IPS-11a (cell line): ENCODE measurements around the gene CCDC149.
A peak's percentile ranks its signal among the peaks of the same experiment; 100 is the strongest.
"Not testable (repeated sequence)": the region's sequence is repeated elsewhere in the genome, so short reads cannot be mapped to it uniquely, and the experiment has no call there.

Experiments used
- H3K4me3 ChIP-seq: one replicate; pipeline ENCODE4 v1.5.1; 2013; ENCODE audit warnings: low read depth, low read length, control low read depth

The CCDC149 gene

DNA sequence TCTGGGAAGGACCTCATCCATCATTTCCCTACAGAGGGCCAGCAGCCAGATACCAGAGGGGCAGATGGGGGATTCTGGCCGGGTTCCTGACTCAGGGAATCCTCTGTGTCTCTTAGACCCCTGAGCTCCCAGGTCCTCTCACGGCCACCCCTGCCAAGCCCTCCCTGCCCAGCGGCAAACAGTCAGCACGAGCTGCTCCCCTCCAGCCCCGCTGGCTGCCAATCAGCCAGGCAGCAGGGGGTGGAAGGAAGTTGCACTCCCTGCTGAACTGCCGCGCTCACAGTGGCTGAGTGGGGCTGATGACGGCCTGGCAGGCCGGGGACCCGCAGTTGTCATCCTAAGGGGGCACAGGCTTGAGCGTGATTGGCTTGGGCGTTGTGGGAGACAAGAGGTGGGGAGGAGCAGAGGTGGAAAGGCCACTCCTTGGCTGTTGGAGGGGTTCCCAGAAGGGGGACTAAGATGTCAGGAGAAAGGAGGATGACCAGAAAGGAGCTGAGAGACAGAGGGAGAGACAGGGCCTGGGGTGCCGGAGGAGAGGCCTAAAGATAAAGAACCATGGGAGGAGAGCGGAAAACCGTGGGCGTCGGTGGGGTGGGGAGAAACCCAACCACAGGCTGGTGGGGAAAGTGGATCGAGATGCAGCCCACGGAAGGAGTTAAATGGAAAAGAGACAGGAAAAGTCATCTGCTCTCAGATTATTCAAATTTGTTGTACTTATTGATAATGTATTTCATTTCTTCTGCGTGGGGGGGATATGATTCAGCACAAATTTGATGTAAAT lies 4.4 kb upstream of the CCDC149 start:
- no peak overlapping the region for H3K4me3 ChIP-seq

DNA sequence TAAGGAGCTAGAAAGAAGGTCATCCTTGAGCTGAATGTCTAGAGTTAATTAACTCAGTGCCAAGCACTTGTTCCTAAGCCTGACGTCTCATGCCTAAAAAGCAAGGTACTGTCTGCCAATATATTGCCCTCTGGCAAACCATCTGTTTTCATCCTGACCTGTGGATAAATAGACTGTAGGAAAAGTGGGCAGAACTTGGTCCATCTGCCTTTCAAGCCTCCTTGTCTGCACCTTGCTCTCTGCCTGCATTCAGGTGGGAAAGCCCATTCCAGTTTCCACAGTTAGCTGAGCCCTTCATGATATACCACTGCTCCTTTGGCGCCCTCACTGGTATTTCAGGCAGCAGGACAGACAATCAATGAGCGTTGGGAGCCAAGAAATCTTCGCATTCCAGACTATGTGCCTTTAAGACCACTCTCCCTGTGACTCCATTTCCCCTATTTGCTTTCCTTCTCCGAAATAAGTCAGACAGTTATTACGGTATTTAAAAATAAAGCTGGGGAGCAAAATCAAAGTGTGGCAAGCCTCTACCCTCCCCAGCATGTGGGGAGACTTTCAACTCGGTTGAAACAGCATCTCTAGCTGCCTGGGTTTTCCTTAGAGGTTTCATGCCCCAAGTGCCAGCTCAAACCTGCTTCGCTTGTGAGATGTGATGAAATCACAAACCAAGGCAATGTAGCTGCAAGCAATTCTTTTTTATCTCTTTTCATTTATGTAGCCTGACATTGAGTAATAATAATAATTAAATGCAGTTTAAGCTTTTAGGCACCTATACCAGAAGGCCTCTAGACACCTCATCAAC lies 2.5 kb upstream of the CCDC149 start:
- H3K4me3 ChIP-seq = no peak overlapping the region

DNA sequence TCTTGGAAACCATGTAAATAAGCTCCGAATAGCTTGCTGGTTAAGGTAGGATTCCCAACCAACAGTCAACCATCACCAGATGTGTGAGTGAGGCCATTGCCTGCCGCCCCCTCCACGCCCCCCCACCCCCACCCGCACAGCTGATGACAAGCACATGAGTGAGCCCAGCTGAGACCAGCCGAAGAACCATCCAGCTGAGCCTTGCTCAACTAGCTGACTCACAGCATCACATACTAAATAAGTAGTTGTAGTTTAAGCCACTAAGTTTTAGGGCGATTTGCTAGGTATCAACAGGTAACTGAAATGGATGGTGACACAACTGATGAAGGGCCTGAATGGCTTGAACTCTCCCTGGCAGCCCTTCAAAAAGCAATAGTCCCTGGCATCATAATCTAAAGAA lies 1.6 kb upstream of the CCDC149 start:
- no peak overlapping the region for H3K4me3 ChIP-seq

DNA sequence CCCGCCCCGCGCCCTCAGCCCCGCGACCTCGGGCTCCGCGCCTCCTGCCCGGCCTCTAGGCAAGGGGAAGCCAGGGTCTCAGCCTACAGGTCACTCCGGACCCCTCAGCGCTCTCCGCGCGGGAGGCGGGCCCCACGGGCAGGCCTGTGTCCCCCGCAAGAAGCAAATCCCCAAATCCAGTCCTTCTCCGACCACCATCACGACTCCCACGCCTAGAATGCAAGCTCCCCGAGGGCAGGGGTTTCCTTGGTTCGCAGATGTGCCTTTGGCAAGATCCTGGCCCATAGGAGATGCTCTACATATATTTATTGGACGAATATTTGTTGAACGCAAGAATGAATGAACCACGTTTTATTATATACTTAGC lies 260 bp upstream of the CCDC149 start:
- peak overlapping the region; percentile 30 for H3K4me3 ChIP-seq

DNA sequence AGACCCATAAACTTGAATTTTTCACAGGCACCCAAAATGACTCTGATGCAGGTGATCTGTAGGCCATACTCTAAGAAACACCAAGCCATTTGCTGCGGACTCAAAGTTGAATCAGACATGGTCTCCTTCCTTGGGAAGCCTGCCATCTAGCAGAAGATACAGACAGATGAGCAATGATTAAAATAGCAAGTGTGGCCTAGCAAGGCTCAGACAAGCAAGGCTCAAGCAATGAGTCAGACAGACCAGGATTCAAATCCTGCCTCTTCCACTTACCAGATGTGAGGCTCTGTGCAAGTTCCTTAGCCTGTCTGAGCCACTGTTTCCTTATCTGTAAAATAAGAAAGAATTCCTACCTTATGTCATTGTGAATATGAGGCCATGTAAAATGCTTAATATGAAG lies 2.3 kb downstream of the CCDC149 start:
- H3K4me3 ChIP-seq = no peak overlapping the region

DNA sequence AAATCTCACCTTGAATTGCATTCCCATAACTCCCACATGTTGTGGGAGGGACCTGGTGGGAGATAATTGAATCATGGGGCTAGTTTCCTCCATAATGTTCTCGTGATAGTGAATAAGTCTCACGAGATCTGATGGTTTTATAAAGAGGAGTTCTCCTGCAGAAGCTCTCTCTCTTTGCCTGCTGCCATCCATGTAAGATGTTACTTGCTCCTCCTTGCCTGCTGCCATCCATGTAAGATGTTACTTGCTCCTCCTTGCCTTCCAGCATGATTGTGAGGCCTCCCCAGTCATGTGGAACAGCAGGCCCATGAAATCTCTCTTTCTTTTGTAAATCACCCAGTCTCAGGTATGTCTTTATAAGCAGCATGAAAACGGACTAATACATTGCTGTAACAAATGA lies 3.2 kb downstream of the CCDC149 start:
- H3K4me3 ChIP-seq = not testable (repeated sequence)

DNA sequence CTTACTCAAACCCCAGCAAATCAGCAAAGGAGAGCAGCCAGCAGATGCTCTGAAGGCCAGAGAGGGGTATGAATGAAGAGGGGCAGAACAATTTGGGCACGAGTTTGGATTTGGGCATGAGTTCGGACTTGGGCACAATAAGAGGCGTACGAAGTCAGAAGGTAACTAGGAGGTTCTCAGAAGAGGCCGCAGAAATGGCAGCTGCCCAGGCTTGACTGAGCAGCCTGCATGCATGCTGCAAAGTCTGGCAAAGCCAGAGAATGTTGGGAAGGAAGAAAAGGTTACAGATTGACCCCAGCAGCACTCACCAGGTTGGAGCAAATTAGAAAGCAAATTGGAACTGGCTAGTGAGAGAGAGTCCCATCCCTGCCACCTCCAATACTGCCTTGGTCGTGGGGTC lies 15.2 kb downstream of the CCDC149 start:
- H3K4me3 ChIP-seq = no peak overlapping the region

DNA sequence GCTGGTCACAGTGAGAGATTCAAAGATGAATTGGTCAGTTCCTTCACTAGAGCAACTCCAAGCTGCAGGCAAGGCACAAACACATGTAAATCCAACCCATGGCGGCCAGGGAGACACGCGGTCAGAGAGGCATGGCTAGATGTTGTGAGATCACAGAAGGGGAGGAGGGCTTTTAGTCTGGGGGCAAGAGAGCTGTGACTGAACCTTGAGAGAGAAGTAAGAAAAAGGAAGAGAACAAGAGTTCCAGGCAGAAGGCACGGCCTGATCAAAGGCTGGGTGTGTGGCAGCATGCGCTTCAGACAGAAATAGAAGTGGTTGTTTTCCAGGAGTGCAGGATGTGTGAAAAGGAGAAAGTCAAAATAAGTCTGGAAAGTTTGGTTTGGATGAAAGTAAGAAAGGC lies 15.9 kb downstream of the CCDC149 start:
- no peak overlapping the region for H3K4me3 ChIP-seq

DNA sequence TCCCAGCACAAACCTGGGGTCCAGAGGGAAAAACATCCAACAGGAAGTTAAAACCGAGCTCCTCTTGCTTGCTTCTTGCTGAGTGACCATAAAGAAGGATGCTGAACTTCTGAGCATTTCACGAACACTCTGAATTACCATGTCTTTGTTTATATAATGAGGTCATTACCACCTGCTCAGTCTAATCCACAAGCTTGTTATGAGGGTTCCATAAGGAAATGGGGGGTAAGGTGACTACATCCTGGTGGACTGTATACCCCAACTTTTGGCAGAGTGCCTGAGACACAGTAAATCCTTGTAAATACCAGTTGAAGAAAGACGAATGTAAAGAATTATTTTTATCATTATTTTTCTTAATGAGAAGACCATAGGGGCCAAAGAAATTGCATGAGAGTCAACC lies 16.8 kb downstream of the CCDC149 start:
- H3K4me3 ChIP-seq = no peak overlapping the region

DNA sequence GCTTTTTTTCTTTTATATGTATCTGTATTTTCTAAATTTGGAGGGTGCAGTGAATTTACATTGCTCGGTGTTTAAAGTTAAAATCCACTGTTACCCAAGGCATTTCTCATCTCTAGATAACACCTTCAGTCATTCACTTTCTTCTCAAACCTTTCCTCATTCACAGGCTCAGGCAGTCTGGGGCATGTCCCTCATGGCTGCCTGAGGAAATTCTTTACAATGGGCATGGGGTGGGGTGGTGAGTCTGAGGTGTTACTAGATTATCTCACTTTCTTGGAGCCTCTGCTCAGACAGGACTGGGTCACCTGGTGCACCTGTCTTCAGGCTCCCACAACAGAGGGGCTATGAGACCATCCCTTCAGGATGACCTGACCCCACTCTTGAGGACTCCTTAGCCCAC lies 17.4 kb downstream of the CCDC149 start:
- H3K4me3 ChIP-seq = no peak overlapping the region

DNA sequence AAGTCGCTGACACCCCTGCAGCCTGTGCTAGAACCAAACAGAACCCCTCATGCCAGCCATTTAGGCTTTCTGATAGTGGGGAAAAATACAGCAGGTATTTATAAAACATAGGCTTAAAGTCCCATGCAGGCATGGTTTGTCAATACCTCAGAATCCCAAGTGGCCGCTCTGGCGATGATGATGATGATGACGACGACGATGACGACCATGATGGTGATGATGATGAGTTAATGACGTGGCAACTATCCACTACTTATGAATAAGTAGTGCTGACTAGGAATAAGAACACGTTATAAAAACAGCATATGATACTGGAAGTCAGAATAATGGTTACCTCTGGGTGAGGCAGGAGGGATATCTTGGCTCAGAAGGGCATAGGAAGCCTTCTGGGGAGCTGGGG lies 18.0 kb downstream of the CCDC149 start:
- no peak overlapping the region for H3K4me3 ChIP-seq

DNA sequence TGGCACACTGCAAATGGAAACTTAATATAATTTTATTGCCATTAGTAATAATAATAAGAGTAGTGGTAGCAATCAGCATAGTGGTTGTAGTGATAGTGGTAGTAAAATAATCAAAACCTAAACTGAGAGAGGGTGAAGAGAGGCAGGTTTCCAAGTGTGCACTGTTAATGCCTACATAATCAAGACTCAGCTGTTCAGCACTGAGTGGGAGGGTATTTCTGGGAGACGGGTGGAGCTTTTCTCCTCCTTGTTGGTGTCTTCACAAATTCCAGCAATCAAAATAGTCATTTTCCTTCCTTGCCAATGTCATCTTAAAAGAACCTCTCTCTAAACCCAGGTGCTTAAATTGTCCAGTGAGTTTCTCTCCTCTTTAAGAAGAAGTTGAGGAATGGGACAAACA lies 18.6 kb downstream of the CCDC149 start:
- H3K4me3 ChIP-seq = no peak overlapping the region

DNA sequence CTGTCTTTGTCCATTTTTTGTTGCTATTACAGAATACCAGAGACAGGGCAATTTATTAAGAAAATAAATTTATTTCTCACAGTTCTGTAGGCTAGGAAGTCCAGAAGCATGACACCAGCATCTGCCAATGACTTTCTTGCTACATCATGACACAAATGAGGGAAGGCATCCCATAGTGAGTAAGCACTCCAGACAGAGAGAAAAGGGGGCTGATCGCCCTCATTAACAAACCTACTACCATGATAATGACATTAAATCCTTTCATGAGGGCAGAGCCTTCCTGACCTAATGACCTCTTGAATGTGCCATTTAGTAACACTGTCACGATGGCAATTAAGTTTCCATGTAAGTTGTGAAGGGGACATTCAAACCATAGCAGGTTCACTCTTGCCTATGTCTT lies 20.1 kb downstream of the CCDC149 start:
- H3K4me3 ChIP-seq = no peak overlapping the region

DNA sequence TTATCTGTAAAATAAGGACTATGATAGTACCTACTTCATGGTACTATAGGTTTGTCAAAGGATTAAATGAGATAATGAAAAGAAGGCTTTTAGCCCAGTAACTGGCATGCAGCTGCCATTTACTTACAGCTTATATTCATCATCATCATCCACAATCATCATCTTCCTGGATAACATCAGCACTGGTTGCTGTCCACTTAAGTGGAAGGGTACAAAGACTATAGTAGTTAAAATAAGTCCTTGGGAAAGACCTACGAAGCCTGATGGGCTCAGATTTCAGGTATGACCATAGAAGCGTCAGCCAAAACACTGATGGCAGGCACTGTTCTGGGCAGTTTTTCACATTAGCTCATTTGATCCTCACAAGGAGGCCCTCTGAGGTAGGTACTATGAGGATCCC lies 20.6 kb downstream of the CCDC149 start:
- no peak overlapping the region for H3K4me3 ChIP-seq

DNA sequence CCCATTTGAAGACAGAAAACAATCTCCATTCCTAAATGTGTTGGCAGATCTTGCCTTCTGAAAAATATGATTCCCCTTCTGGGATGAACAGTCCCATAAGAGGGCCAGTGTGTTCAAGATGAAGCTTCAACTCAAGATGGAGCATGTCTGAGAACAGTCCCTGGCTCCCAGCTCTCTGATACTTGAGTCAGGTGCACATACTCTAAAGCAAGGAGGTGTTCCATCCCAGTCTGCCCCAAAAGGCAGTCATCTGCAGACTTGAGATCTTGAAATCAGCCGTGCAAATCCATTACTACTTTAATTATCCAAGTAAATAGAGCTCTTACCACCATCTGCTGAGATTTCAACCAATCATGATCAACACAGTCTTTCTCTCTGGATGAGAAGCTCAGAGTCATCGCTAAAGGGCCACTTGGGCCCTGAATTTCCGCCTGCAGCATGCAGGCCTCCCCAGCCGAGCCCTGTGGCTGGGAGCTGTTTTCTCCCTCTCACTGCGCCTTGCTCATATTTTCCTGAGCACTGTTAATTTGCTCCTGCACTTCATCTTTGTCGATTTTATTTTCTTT lies 22.2 kb downstream of the CCDC149 start:
- no peak overlapping the region for H3K4me3 ChIP-seq

DNA sequence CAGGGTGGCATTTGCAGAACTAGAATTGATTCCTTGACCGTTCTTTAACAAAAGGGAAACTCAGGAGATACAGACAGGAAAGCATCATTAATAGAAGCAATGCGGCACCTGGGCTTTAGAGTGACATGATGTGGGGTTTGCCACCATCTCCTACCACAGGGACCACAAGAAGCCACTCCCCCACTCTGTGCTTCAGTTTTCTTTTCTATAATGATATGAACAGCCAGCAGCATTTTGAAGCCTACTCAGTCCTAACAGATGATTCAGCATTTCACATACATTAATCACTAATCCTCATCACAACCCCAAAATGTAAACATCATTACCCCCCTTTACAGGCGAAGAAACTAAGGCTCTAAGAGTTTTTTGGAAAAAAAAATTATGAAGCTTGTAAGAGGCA lies 22.9 kb downstream of the CCDC149 start:
- H3K4me3 ChIP-seq = no peak overlapping the region

DNA sequence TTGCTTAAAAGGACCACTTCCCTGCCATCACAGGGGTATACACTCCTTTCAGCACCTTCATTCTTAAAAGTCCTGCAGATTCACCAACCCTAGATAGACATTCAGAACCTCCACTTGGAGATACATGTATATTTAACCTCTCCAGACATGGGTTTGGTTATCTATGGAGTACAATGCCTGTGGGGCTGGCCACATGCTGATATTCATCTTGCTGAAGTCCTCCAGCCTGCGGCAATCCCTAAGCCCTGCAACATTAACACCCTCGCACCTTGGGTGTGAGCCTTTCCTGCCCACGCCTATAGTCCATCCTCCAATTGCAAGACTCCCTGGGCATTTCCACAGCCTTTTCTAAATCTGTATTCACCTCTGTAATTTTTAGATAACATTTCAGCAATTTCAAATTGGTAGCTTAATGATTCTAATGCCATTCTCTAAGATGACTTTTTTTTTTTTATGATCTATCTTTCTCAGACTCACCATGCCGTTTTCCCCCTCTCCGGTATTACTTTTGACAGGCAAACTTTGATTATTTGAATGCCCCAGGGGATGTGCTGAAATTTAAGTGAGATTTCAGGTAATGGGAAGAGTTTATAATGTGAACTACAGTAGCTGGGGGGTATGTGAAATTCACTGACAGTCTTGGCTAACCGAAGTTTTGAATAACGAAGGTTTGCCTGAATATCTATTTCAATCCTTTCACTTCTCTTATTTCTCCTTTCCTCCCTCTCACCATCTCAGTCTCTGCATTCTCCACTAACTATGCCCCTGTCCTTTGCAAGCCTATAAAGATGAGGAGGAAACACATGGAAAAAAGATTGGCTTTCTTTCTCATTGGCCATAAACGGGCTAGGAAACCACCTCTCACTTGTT lies 24.1 kb downstream of the CCDC149 start:
- H3K4me3 ChIP-seq = no peak overlapping the region

DNA sequence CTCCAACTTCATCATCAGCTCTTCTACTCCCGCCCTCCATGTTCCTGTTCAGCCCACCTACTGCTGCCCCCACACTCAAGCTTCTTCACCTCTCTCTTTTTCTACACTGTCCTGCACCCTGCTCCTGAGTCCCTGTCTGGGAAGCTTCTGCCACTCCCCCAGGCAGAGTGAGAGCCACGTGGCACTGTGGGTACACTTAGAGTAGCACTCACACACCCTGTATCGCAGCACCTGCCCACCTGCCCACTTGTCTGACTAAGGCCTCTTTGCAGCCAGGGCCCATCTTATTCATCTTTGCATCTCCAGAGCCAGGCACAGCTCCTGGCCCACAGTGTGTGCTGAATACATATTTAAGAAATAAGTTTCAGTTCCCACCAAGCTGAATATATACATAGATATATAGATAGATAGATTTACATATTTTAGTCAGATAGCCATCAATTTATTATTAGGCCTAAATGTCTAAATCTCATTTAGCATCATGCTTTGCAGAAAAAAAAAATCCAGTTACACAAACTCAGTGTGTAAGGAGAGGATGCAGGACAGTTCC lies 24.9 kb downstream of the CCDC149 start:
- no peak overlapping the region for H3K4me3 ChIP-seq

DNA sequence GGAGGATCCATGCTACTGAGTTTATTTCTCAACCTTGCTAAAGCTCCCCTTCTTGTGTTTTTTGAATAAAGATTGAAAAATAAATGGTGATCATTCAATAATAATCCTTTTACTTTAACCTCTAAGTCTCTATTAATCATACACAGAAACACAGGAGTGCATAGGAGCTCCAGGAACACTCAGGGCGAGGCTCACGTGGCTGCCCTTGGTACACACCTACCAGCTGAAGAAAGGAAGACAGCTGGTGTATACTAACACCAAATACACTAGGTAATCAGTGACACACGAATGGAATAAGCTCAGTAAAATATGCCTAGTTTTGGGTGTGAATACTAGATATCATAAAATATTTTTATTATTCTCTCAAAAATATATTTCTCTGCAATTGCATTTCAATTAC lies 26.2 kb downstream of the CCDC149 start:
- H3K4me3 ChIP-seq = no peak overlapping the region

DNA sequence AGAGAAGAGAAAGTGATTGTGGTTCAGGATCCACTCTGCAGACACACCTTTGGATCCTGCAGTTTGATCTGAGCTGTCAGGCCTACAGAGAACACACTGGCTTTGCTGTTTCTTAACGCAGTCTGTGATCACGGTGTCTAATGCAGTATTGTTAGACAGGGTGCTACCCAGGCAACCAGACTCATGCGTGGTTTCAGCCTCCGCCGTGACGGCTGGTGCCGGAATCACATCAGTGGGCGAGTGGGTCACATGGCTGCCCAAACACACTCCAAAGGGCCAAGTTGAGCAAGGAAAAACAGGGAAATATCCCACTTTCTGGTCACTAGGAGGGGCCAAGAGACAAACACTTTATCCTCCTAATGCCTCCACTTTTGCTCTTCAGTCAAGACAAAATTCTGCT lies 27.5 kb downstream of the CCDC149 start:
- H3K4me3 ChIP-seq = no peak overlapping the region

DNA sequence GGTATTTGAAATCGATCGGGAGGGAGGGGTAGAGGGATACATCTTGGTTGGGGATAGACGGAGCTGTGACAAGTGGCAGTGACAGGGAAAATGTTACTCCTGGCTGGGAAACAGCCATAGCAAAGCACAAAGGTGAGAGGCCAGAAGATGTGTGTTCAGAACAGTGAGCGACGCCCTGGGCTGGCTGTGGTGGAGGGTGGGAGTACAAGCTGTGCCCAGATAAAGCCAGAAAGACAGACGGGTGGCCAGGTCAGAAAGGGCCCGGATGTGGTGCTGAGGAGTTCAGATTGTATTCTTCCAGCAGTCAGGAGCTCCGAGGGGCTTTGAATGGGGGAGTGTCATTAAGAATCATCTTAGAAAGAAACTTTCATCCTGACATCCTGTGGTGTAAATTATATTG lies 27.9 kb downstream of the CCDC149 start:
- no peak overlapping the region for H3K4me3 ChIP-seq
